NCI-H2081 (cell line): ENCODE results near the gene FAF2.
"Not testable (repeated sequence)": the region's sequence is repeated elsewhere in the genome, so short reads cannot be mapped to it uniquely, and the experiment has no call there.

Experiments used
- DNase-seq, 2 experiments: peaks; one replicate each; lab custom pipeline; 2025; lab: John Stamatoyannopoulos, UW

Gene FAF2

DNA sequence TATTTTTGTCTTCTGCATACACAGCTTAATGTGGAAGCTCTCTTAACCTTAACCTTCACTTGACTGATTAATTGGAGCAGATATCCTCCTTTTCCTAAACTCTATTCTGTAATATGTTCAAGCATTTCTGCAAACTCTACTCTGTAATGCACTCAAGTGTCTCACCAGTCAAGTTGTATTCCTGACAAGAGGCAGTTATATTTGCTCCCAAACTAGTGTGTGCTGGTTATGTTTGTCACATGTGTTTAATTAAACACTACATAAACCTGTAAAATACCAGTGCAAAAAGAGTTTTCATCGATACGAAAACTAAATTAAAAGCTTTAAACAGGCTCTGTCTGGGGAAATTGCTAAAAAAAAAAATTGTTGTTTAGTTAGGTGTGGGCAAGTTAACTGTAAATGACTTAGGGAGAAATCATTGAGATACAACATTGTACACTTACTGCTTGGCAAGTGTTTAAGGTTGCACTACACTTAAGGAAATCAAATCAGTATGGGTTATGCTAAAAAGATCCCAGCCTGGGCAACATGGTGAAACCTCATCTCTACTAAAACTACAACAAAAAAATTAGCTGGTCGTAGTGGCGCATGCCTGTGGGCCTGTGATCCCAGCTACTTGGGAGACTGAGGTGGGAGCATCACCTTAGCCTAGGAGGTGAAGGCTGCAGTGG lies 6.7 kb downstream of the FAF2 start:
- no peak for DNase-seq

DNA sequence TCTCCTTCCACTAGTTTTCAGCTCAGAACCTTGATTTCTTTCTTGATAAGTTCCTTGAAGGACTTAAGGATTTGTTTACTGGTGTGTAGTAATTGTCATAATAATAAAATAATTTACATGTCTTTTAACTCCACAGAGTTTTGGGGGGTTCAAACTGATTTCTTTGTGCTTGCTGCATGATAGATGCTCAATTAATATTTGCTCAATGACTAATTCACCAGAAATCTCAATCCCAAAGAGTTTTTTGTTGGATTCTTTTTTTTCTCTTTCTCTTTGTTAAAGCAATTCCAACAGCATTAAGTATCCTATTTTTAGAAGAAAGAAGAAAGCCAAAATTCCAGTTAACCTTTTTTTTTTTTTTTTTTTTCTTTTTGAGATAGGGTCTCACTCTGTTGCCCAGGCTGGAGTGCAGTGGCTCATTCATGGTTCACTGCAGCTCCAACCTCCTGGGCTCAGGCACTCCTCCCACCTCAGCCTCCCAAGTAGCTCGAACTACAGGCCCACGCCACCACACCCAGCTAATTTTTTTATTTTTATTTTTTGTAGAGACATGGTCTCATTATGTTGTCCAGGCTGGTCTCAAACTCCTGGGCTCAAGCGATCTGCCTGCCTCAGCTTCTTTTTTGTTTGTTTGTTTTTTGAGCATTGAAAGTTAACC lies 10.8 kb downstream of the FAF2 start:
- no peak for DNase-seq

DNA sequence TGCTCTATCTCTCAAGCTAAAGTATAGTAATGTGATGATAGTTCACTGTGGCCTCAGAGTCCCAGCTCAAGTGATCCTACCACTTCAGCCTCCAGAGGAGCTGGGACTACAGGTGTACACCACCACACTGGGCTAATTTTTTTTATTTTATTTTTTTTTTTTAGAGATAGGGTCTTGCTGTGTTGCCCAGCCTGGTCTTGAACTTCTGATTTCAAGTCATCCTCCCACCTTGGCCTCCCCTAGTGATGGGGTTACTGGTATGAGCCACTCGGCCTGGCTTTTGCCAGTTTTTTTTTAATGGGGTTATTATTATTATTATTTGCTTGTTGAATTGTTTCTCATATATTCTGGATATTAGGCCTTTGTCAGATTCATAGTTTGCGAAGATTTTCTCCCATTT lies 13.2 kb downstream of the FAF2 start:
- no peak for DNase-seq

DNA sequence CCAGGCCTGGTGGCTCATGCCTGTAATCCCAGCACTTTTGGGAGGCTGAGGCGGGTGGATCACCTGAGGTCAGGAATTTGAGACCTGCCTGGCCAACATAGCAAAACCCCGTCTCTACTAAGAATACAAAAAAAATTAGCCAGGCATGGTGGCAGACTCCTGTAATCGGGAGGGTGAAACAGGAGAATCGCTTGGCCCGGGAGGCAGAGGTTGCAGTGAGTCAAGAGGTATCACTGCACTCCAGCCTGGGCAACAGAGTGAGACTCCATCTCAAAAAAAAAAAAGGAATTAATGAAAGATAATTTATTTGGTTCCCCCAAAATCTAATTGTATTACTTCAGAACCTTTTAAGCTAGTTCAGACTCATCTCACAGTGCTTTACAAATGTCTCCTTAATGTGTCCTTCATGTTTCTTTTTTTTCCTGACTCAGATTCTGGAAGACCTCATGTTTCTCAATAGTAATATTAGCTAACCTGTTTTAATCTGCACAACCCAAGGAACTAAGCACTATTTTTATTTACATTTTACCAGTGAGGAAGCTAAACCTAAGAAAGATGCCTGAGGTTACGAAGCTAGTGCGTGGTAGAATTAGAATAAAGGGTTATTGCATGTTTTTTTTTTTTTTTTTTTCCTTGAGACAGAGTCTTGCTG lies 15.1 kb downstream of the FAF2 start:
- no peak for DNase-seq

DNA sequence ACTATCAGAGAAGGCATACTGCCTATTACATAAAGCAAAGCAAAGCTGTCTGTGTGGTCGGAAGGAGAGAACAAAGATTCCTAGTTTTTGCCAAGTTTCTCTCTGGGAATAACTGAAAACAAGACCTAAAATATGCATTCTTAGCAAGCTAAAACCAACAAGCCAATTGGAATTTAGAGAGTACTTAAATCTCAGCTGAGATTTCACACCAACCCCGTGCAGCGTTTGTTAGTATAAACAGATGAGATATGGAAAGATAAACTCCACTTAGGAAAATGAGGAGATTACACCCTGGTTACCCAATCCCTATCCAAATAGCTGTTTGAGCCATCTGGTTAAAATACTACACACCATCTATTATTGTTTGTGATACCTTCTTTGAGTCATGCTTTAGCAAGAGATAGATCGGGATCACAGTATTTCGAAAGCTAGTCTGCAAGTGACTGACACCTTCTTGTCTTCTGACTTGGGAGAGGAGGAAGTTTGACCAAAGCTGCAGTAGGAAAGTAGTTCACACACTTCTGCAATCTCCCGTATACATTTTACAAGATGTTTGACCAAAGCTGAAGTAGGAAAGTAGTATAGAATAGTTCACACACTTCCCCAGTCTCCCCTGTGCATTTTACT lies 18.2 kb downstream of the FAF2 start:
- DNase-seq, result no peak

DNA sequence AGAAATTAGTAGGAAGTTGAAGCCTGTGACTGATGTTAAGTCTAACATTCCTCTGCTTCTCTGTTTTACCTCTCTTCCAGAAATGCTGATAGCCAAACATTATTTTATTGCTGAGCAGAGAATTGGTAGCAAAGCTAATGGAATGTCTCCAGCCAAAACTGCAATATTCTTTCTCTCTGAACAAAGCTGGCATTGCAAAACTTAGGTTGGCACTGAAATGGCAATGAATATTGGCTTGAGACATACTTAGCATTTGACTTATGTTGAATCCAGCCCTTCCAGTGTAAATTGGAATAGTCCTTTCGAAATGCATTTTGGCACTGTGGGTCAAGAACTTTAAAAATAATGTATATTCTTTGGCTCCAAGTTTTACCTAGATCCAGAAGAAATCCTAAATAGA lies 21.1 kb downstream of the FAF2 start:
- DNase-seq, result no peak

DNA sequence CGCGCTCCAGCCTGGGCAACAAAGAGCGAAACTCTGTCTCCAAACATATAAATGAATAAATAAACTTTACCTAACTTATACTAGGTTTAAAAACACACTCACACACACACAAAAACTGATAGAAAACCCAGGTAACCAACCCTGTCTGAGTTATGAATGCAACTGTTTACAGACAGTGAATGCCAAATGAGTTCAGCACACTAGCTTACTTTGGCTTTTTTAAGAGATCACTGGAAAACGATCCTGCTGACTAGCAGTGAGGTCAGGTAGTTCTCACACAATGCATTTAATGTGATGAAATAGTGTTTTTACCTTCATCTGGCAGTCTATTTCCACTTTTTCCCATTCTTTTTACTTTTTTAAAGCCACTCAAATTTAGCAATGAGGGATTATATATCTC lies 22.4 kb downstream of the FAF2 start:
- DNase-seq, result no peak

DNA sequence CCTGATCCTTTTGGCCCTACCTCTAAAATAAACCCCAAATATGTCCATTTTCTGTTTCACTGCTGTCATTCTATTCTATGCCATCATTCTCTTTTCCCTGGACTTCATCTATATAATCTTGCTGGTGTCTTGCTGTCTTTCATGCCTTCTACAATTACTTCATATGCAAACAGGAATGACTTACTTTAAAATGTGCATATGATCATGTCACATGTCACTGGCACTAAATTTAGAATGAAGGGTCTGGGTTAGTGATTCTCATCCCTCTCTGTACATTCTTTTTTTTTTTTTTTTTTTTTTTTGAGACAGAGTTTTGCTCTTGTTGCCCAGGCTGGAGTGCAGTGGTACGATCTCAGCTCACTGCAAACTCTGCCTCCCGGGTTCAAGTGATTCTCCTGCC lies 22.9 kb downstream of the FAF2 start:
- DNase-seq, result no peak

DNA sequence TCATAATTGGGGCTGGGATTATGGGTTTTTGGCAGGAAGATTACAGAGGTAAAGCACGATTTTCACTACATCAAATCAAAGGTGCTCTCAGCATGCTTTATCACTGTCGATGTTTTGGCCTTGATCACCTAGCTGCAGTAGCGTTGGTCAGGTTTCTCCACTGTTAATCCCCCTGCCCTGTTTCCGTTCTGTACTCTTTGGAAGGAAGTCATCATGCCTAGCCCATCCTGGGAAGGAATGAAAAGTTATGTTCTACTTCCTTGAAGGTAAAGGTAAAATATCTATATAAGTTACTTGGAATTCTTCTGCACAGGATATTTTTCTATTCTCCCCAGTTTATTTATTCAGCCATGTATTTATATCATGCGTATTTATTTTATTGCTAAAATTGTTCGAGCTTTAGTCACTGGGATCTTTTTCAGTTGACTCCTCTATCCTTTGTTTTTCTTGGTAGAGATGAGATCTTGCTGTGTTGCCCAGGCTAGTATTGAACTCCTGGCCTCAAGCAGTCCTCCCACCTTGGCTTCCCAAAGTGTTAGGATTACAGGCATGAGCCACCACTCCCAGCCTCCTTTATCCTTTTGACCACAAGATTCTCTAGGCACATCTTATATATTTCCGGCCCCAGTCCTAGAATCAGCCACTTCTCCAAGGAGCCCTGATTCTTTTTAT lies 25.3 kb downstream of the FAF2 start:
- no peak for DNase-seq

DNA sequence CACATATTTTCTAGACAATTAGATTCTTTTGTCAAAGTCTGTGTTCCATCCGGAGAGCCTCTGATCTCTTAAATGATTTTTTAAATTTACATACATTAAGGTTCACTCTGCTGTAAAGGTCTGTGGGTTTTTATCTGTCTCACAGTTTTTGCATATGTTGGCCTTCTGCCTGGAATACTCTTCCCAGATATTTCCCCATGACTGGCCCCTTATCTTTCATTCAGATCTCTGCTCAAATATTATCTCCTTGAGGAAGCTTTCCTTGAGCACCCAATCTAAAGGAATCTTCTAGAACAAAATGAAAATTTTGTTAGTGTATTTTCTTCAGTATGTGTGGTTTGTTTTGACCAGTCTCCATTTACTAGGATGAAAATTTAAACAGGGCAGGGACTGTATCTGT lies 26.3 kb downstream of the FAF2 start:
- no peak for DNase-seq

DNA sequence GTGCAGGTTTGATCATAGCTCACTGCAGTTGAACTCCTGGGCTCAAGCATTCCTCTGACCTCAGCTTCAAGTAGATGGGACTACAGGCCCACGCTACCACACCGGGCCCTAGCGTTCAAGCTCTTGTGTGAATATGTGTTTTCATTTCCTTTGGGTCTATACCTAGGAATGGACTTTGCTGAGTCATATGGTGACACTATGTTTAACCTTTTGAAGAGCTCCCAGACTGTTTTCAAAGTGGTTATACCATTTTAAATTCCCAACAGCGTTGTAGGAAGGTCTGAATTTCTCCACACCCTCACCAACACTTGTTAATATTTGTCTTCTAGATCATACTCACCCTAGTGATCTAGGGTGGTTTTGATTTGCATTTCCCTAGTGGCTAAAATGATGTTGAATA lies 33.5 kb downstream of the FAF2 start:
- DNase-seq, result no peak

DNA sequence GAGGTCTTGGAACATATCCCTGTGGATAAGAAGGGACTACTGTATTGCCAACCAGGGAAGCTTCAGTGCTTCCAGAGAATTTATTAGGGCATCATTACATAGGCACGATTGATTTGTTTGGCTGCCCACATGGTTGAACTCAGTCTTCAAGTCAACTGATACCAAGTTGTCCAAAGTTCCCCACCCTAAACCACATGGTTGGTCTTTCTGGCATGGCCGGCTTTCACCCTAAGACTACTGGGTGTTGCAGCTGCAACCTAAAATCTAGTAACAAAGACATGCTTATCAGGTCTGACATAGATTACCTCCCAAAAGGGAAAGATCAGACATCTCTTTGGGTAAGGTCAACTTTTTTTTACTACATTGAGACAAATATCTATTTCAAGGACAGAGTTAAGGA lies 37.0 kb downstream of the FAF2 start:
- DNase-seq, result no peak

DNA sequence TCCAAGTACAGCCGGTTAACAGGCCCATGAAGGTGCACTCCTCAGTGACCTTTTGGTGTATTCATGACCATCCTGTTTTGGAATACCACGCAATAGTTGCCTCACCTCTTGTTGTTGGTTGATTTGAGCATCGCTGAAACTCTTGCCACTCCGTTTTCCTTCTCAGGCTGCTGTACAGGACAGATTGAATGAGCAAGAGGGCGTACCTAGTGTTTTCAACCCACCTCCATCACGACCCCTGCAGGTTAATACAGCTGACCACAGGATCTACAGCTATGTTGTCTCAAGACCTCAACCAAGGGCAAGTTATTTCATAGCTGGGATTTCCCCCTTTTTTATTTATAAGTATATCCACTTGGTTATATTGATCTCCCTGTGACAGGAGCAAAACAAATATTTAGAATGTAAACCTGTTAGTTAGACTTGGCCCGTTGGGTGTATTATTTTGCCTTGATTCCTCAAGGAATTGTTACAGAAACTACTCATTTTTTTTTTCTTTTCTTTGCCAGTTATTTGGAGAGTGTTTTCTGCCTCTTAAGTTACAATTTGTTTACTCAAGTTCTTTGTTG lies 38.1 kb downstream of the FAF2 start:
- DNase-seq, result no peak

DNA sequence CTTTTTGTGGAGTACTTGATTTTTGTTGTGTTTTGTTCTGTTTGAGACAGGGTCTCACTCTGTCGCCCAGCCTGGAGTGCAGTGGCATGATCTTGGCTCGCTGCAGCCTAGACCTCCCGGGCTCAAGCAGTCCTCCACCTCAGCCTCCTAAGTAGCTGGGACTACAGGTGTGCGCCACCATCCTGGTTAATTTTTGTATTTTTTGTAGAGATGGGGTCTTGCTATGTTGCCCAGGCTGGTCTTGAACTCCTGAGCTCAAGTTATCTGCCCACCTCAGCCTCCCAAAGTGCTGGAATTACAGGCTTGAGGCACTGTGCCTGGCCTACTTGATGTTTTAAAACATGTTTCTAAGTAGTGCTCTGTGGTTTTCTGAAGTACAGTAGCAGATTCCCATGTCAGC lies 39.0 kb downstream of the FAF2 start:
- DNase-seq, result not testable (repeated sequence)

DNA sequence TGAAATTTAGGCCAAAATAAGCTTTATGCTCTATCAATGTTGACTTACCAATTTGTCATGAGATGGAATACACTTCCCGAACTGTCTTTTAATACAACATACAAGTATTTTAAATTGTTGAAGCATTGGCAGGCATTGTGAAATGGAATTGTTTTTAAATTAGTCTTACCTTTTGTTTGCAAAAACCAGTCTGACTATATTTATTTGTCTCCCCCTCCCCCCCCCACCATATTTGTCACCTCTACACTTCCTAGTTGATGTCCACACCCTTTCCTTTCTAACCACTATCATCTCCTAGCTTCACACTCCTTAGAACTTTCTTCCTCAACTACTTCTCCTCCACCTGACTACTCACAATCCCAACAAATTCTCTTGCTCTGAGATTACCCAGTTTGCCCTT lies 40.9 kb downstream of the FAF2 start:
- no peak for DNase-seq

DNA sequence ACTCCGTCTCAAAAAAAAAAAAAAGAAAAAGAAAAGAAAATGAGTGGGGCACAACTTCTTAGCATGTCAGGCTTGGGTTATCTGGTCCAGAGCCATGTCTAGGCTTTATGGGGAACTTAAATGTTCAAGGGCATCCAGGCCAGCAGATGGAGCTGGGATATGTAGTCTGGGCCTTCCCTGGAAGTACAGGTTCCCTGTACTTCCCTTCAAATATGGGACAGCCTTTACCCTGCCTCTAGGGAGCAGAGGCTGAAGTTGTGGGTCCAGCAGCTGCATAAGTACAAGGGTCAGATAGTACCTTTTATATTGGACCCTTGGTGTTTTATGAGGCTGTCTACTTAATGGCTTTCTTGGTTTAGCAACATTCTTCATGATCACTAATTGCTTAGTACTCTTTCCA lies 42.1 kb downstream of the FAF2 start:
- no peak for DNase-seq

DNA sequence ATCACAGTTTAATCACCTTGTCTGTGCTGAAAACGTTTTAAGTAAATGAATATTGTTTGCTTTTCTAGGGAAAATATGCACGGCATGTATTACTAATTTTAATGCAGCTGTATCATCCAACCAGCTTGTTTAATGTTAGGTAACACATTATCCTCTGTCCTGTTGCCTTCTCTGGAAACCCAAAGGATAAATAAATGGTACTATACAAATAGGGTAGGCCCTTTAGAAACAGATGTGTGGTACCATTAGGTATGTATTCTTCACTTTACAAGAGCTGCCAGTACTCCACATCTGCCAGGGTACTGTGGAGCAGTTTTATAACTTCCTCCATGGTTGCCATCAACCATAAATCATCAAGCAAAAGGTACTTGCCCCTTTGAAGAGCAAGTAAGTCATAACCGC lies 42.9 kb downstream of the FAF2 start:
- no peak for DNase-seq

DNA sequence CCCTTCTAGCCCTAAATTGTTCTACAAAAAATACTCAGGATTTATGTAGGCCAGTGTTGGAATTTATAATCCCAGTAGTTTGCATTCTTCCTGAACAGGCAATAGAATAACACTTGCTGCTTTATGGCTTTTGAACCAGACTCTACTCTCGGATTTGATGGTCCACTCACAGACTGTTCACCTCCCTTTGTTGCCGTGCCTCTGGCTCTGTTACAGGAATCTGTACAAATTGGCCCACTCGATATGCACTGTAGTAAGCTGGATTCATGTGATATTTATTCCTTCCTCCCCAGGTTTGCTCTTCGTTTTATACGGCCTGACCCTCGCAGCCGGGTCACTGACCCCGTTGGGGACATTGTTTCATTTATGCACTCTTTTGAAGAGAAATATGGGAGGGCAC lies 43.7 kb downstream of the FAF2 start:
- no peak for DNase-seq

DNA sequence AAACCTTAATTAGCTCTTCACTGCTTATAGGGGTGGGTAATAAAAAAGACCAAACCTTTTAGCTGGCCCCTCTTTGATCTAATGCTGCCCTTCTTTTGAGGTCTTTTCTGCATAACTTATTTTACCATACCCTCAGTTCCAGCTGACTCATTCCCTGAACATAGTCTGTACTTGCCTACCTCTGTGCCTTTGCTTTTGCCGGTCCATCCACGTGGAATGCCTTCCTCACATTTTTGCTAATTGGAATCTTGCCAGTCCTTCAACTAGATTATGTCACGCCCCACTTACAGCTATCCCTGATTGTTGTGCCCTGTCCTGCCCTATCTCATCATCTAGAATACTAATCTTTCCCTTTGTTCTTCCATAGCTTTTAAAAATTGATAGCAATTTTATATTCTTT lies 44.2 kb downstream of the FAF2 start:
- no peak for DNase-seq

DNA sequence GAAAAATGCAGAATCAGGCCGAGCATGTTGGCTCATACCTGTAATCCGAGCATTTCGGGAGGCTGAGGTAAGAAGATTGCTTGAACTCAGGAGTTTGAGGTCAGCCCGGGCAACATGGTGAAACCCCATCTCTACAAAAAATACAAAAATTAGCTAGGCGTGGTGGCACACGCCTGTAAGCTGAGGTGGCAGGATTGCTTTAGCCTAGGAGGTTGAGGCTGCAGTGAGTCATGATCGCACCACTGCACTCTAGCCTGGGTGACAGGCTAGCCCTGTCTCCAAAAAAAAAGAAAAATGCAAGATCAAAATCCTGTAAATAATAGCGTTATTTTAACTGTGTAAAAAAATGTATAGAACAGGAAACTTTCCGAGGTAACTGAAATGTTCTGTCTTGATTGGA lies 49.7 kb downstream of the FAF2 start:
- no peak for DNase-seq

DNA sequence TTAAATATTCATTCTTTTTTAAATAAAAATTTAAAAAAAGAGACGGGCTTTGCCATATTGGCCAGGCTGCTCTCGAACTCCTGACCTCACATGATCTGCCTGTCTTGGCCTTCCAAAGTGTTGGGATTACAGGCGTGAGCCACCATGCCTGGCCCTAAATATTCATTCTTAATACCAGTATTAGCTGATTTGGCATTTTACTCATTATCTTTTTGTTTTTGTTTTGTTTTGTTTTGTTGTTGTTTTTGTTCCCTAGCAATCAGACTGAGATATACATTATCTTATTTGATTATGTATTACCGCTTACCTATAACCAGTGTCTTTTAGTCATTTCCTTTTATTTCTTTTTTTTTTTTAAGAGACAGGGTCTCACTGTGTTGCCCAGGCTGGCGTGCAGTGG lies 51.1 kb downstream of the FAF2 start:
- DNase-seq, result no peak

DNA sequence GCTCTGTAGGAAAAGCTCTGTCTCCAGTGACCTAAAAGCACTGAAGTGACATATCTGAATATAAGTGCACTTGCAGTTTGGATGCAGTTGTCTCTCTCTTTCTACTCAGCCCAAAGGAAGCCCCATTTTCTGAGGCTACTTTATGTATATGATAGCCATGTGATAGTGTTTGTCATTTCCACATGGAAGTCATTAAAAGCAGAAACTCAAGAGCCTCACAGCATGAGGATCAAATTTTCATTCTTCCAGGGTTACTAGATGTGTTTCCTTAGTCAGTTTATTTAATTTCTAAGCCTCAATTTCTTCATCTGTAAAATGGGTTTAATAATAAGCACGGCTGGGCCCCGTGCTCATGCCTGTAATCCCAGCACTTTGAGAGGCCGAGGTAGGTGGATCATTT lies 52.3 kb downstream of the FAF2 start:
- DNase-seq, result no peak
